ENCODE measurements around the gene KLHL20. TPM values are rescaled to one million over a fixed set of nuclear protein-coding genes. Genes with fewer than 3 reads are reported as not detected.
"Not testable (repeated sequence)": the region's sequence is repeated elsewhere in the genome, so short reads cannot be mapped to it uniquely, and the experiment has no call there.

The KLHL20 gene
- total and polyA plus RNA-seq, 7 donors = 9.0 to 57.7 (median 35.5) TPM

- H3K27me3 ChIP-seq = no peaks in the 10 kb centered on the region
- no peak for DNase-seq
- H3K36me3 ChIP-seq = no peaks in the 10 kb centered on the region
- intact Hi-C loops (cut with DNase I) = no loop called here
- no peak overlapping the region for H3K27ac ChIP-seq
- H3K4me3 ChIP-seq = no peak overlapping the region
- WGBS, 2 donors = 91 to 94% methylated on average over 2 of the region's 2 CpGs
- H3K4me1 ChIP-seq = no peaks in the 10 kb centered on the region
- H3K9me3 ChIP-seq = no peaks in the 10 kb centered on the region
- TF ChIP-seq POLR2AphosphoS5 (IDR thresholded peaks at IDR 0.05) = no peak
These were observed 26.5 kb upstream of the KLHL20 start for GRCh38 chr1:173688300-173688699.

DNA sequence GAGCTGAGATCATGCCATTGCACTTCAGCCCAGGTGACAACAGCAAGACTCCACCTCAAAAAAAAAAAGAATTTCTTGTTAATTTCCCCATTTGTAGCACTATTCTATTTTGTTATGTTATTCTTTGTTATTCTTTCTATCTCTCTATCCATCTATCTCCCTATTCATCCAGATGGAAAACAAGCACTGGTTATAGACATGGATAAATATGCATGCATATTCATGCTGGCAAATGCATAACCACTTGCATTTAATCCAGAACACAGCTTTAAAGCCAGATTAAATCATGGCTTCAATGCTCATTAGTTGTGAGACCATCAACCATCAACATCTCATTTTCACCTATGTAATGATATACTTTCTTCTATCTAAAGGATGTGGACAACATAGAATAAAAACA is 21.5 kb upstream of the KLHL20 start:
- intact Hi-C loops (cut with DNase I) = no loop called here
- H3K36me3 ChIP-seq = no peaks in the 10 kb centered on the region
- no peak for TF ChIP-seq EP300 (IDR thresholded peaks at IDR 0.05)
- no peak for TF ChIP-seq CTCF (IDR thresholded peaks at IDR 0.05)
- H3K9me3 ChIP-seq = no peaks in the 10 kb centered on the region
- H3K27ac ChIP-seq = no peak overlapping the region
- no peak for DNase-seq
- H3K4me3 ChIP-seq = no peak overlapping the region
- H3K27me3 ChIP-seq = no peaks in the 10 kb centered on the region
- no peaks in the 10 kb centered on the region for H3K4me1 ChIP-seq

- H3K27me3 ChIP-seq; H3K36me3 ChIP-seq; DNase-seq; H3K27ac ChIP-seq; H3K4me3 ChIP-seq; H3K4me1 ChIP-seq; H3K9me3 ChIP-seq; intact Hi-C loops (cut with DNase I): not testable (repeated sequence)
- 94% methylated on average over 6 of the region's 6 CpGs for WGBS, 2 donors
These were observed 13.5 kb upstream of the KLHL20 start for GRCh38 chr1:173701299-173701698.

DNA sequence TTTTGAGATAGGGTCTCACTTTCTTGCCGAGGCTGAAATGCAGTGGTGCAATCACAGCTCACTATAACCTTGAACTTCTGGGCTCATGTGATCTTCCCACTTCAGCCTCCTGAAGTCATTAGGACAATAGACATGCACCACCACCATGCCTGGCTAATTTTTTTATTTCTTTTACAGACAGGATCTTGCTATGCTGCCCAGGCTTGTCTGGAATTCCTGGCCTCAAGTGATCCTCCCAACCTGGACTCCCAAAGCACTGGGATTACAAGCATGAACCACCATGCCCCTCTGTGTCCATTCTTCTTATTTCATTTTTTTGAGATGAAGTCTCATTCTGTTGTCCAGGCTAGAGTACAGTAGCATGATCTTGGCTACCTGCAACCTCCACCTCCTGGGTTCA is 12.0 kb upstream of the KLHL20 start:
- intact Hi-C loops (cut with DNase I) = no loop called here
- no peaks in the 10 kb centered on the region for H3K27me3 ChIP-seq
- no peak for DNase-seq
- H3K9me3 ChIP-seq = no peaks in the 10 kb centered on the region
- no peak overlapping the region for H3K4me3 ChIP-seq
- 79 to 90% methylated on average over 1 of the region's 1 CpG for WGBS, 2 donors
- H3K36me3 ChIP-seq = no peaks in the 10 kb centered on the region
- no peak for TF ChIP-seq EP300 (IDR thresholded peaks at IDR 0.05)
- no peak overlapping the region for H3K27ac ChIP-seq
- H3K4me1 ChIP-seq = no peaks in the 10 kb centered on the region

DNA sequence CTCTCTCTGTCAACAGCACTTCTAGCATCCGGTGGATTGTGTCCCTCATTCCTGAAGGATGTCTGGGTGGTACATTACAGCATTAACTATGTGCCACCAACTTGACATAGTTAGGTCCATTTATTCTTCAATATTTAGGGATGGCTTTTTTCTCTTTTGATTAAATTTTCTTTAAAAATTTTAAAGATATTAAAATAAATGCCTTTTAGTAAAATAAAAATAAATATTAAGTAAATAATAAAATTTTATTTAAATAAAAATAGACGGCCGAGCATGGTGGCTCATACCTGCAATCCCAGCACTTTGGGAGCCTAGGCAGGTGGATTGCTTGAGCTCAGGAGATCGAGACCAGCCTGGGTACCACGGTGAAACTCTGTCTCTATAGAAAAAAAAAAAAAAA is 9.7 kb upstream of the KLHL20 start:
- peaks cover 0 to 1% (median 0%) of the 10 kb centered on the region in 3 donors for H3K27me3 ChIP-seq
- H3K36me3 ChIP-seq = no peaks in the 10 kb centered on the region
- H3K9me3 ChIP-seq = no peaks in the 10 kb centered on the region
- no peaks in the 10 kb centered on the region for H3K4me1 ChIP-seq
- TF ChIP-seq POLR2AphosphoS5 (IDR thresholded peaks at IDR 0.05) (no peak), CTCF (IDR thresholded peaks at IDR 0.05) (no peak), POLR2A (IDR thresholded peaks at IDR 0.05) (no peak), EP300 (IDR thresholded peaks at IDR 0.05) (no peak)
- H3K27ac ChIP-seq = no peak overlapping the region
- intact Hi-C loops (cut with DNase I) = no loop called here
- no peak for DNase-seq
- 76 to 77% methylated on average over 5 of the region's 5 CpGs for WGBS, 2 donors
- H3K4me3 ChIP-seq = no peak overlapping the region

DNA sequence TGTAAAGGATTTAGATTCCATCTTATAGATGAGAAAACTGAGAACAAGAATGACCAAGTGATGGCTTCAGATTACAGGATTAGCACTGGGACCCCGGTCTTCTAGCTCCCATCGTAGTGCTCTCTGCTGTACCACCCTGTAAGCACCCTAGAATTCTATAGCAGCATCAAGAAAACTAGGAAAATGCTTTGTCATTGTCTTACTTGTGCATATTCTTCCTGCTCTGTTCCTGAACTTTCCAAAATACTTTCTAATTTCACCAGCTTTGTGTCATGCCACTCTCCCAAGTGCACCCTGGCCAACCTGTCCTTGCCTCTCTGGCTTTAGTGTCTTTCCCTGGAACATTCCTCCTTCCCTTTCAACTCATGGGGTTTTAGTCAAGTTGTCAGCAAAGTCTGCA is 6.0 kb upstream of the KLHL20 start:
- DNase-seq = no peak
- TF ChIP-seq CTCF (IDR thresholded peaks at IDR 0.05) (no peak), POLR2AphosphoS5 (IDR thresholded peaks at IDR 0.05) (no peak), POLR2A (IDR thresholded peaks at IDR 0.05) (no peak), EP300 (IDR thresholded peaks at IDR 0.05) (no peak)
- Histone ChIP-seq H3K27ac (no peak overlapping the region), H3K4me3 (no peak overlapping the region), H3K36me3 (no peaks in the 10 kb centered on the region), H3K9me3 (no peaks in the 10 kb centered on the region), H3K4me1 (no peaks in the 10 kb centered on the region), H3K27me3 (peaks cover 0 to 14% (median 0%) of the 10 kb centered on the region in 3 donors)
- WGBS, 2 donors = 59 to 88% methylated on average over 2 of the region's 2 CpGs
- intact Hi-C loops (cut with DNase I) = no loop called here
